HCT116 (cell line): ENCODE results near the gene SLC25A10. TPM values are rescaled to one million over a fixed set of nuclear protein-coding genes. Genes with fewer than 3 reads are reported as not detected.

Experiments used
- ATAC-seq: fragments of 200-7000 bp; cut with Tn5 transposase; 2 replicates; pipeline ENCODE4 v1.9.1; 2020; ENCODE audit warnings: mild to moderate bottlenecking, moderate library complexity
- BruUV-seq: library from RNA; stranded (reverse); fragments of 400-500 nt; replicated peaks from 2 replicates; lab custom pipeline; 2021; lab: Mats Ljungman, UMichigan
- CTCF ChIA-PET: fragments of 300-600 bp; sonication (Branson Sonifier 250); formaldehyde crosslinking; loops from one replicate; lab custom pipeline; 2021; ENCODE audit warnings: antibody characterized with exemption; lab: Charles Lee
- POLR2A ChIA-PET: fragments of 300-600, 350-600 bp; sonication (Branson Sonifier 250); formaldehyde crosslinking; loops from one replicate; lab custom pipeline; 2021; ENCODE audit warnings: antibody characterized with exemption; lab: Charles Lee
- RAD21 ChIA-PET, 2 experiments: fragments of 300-600 bp; sonication (Branson Sonifier 250); formaldehyde crosslinking; loops; one replicate each; lab custom pipeline; 2023; ENCODE audit warnings: low total read pairs in 2 of 2; ENCODE audit not compliant: uncharacterized antibody in 2 of 2, unreplicated experiment in 2 of 2, low non-redundant PET in 1 of 2; lab: Charles Lee
- DNase-seq: peaks from one replicate; pipeline ENCODE4 v3.0.0-alpha.2; 2010; ENCODE audit warnings: low read depth, low spot score
- H2AFZ ChIP-seq: fragments of 200-600 bp; shearing (Covaris generic), sonication (generic); 2 replicates; pipeline ENCODE4 v1.6.1; 2017; ENCODE audit warnings: low read depth, mixed run types, mixed read lengths, antibody characterized with exemption, low read length; ENCODE audit not compliant: poor library complexity, severe bottlenecking
- H3K27ac ChIP-seq: 2 replicates; pipeline ENCODE4 v1.5.1; 2012; ENCODE audit warnings: low read depth, low read length
- H3K27me3 ChIP-seq: fragments of 200-600 bp; sonication (generic); 2 replicates; pipeline ENCODE4 v1.6.1; 2016; ENCODE audit warnings: mixed run types, low read length, mixed read lengths; ENCODE audit not compliant: insufficient read depth
- H3K36me3 ChIP-seq, 2 experiments: fragments of 200-500 bp in 1 of 2; fragments of 200-600 bp in 1 of 2; sonication (Bioruptor generic) in 1 of 2; sonication (generic) in 1 of 2; 2 replicates each; pipeline versions ENCODE4 v1.5.1 to v1.6.1; 2014 to 2016; ENCODE audit warnings: low read length in 2 of 2, inconsistent platforms in 1 of 2, mixed read lengths in 1 of 2, mixed run types in 1 of 2; ENCODE audit not compliant: insufficient read depth in 2 of 2, control insufficient read depth in 1 of 2
- H3K4me1 ChIP-seq, 2 experiments: fragments of 200-600 bp in 1 of 2; sonication (generic) in 1 of 2; 2 replicates each; pipeline versions ENCODE4 v1.5.1 to v1.6.1; 2012 to 2017; ENCODE audit warnings: low read length in 2 of 2, inconsistent platforms in 1 of 2, mild to moderate bottlenecking in 1 of 2, mixed read lengths in 1 of 2, mixed run types in 1 of 2, moderate library complexity in 1 of 2; ENCODE audit not compliant: insufficient read depth in 2 of 2, control insufficient read depth in 1 of 2
- H3K4me2 ChIP-seq: fragments of 200-600 bp; sonication (generic); 2 replicates; pipeline ENCODE4 v1.6.1; 2017; ENCODE audit warnings: mixed run types, low read length, mixed read lengths
- H3K4me3 ChIP-seq, 2 experiments: fragments of 200-600 bp in 1 of 2; sonication (generic) in 1 of 2; replicated peaks in 1 of 2; 2 replicates each; pipeline ENCODE4 v1.5.1; 2011 to 2016; ENCODE audit warnings: low read length in 2 of 2, control low read depth in 1 of 2, low read depth in 1 of 2, mild to moderate bottlenecking in 1 of 2, mixed read lengths in 1 of 2, mixed run types in 1 of 2
- H3K79me2 ChIP-seq: fragments of 200-600 bp; sonication (generic); 2 replicates; pipeline ENCODE4 v1.6.1; 2017; ENCODE audit warnings: mild to moderate bottlenecking, mixed run types, low read length, moderate library complexity, mixed read lengths; ENCODE audit not compliant: insufficient read depth
- H3K9ac ChIP-seq: fragments of 200-600 bp; sonication (generic); 2 replicates; pipeline ENCODE4 v1.6.1; 2016; ENCODE audit warnings: low read length, mixed read lengths
- H3K9me2 ChIP-seq: fragments of 200-600 bp; sonication (generic), shearing (Covaris generic); 2 replicates; pipeline ENCODE4 v1.6.1; 2017; ENCODE audit warnings: mixed run types, mild to moderate bottlenecking, moderate library complexity; ENCODE audit not compliant: insufficient read depth
- H3K9me3 ChIP-seq, 2 experiments: fragments of 200-500 bp in 1 of 2; fragments of 200-600 bp in 1 of 2; sonication (Bioruptor generic) in 1 of 2; sonication (generic) in 1 of 2; 2 replicates each; pipeline ENCODE4 v1.6.1; 2014 to 2017; ENCODE audit warnings: low read length in 2 of 2, mixed read lengths in 2 of 2, inconsistent platforms in 1 of 2, low read depth in 1 of 2, mild to moderate bottlenecking in 1 of 2, mixed run types in 1 of 2, moderate library complexity in 1 of 2; ENCODE audit not compliant: control insufficient read depth in 1 of 2, insufficient read depth in 1 of 2
- H4K20me1 ChIP-seq: fragments of 200-600 bp; sonication (generic), shearing (Covaris generic); 2 replicates; pipeline ENCODE4 v1.6.1; 2017; ENCODE audit warnings: mixed run types, mild to moderate bottlenecking, moderate library complexity; ENCODE audit not compliant: insufficient read depth
- EGR1 ChIP-seq: IDR thresholded peaks from 2 replicates; pipeline ENCODE4 v1.6.1; 2012; ENCODE audit warnings: low read depth
- EZH2phosphoT487 ChIP-seq: fragments of 200-600 bp; IDR thresholded peaks from 2 replicates; pipeline ENCODE4 v1.6.1; 2018; ENCODE audit warnings: antibody characterized with exemption, borderline replicate concordance
- FOSL1 ChIP-seq: IDR thresholded peaks from 2 replicates; pipeline ENCODE4 v1.6.1; 2012; ENCODE audit warnings: low read depth
- TCF7L2 ChIP-seq: IDR thresholded peaks from 2 replicates; pipeline ENCODE4 v1.7.0; 2011; ENCODE audit warnings: borderline replicate concordance, inconsistent platforms; ENCODE audit not compliant: insufficient read depth, insufficient read length; ENCODE audit errors: extremely low read depth
- ZFX ChIP-seq: fragments of 450-650 bp; IDR thresholded peaks from 2 replicates; pipeline ENCODE4 v1.6.1; 2017
- intact Hi-C: fragments of 100-400 bp; cut with micrococcal nuclease; formaldehyde crosslinking; loops from 2 replicates; pipeline ENCODE4 v1.10.0; 2022
- total RNA-seq: library from RNA; stranded (reverse); gene quantifications from one replicate; pipeline ENCODE4 v1.2.1, GENCODE V29; 2021; ENCODE audit not compliant: unreplicated experiment
- TF ChIP-seq, protein P1 (sequence below): IDR thresholded peaks from 2 replicates; pipeline ENCODE4 v1.6.1; 2012
- TF ChIP-seq, protein P2 (sequence below): IDR thresholded peaks from 2 replicates; pipeline ENCODE4 v1.6.1; 2011; ENCODE audit warnings: mild to moderate bottlenecking, low read length, moderate library complexity; ENCODE audit not compliant: insufficient replicate concordance; ENCODE audit errors: extremely low read depth

SLC25A10 gene
- total RNA-seq, 1 experiment from 2014 or later: 70.8 TPM

DNA sequence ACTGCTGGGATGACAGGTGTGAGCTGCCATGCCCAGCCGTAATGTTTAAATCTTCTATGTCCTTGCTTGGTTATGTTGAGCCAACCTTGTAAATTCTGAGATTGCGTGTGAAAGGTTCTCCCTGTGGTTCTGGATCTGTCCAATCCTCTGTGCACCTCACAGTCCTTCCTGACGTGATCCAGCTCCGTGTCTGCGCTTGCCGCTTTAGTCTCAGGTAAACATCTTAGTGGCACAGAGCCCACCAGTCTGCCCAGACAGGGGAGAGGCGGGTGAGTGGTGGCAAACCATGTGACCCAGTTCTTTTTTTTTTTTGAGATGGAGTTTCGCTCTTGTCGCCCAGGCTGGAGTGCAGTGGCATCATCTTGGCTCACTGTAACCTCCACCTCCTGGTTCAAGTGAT is 13.9 kb downstream of the SLC25A10 start:
- no peaks in the 10 kb centered on the region for H4K20me1 ChIP-seq
- ATAC-seq (no peak), DNase-seq (no peak)
- ChIA-PET RAD21 (no interaction called here), POLR2A (no interaction called here), CTCF (interaction anchor here (1.3 kb wide), 1 partner anchor 12 kb away, joined by 3 read pairs; no protein-coding TSS in a partner anchor)
- TF ChIP-seq FOSL1: no peak
- TF ChIP-seq EGR1: no peak
- TF ChIP-seq, protein P1, sequence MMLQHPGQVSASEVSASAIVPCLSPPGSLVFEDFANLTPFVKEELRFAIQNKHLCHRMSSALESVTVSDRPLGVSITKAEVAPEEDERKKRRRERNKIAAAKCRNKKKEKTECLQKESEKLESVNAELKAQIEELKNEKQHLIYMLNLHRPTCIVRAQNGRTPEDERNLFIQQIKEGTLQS: no peak
- TF ChIP-seq, protein P2, sequence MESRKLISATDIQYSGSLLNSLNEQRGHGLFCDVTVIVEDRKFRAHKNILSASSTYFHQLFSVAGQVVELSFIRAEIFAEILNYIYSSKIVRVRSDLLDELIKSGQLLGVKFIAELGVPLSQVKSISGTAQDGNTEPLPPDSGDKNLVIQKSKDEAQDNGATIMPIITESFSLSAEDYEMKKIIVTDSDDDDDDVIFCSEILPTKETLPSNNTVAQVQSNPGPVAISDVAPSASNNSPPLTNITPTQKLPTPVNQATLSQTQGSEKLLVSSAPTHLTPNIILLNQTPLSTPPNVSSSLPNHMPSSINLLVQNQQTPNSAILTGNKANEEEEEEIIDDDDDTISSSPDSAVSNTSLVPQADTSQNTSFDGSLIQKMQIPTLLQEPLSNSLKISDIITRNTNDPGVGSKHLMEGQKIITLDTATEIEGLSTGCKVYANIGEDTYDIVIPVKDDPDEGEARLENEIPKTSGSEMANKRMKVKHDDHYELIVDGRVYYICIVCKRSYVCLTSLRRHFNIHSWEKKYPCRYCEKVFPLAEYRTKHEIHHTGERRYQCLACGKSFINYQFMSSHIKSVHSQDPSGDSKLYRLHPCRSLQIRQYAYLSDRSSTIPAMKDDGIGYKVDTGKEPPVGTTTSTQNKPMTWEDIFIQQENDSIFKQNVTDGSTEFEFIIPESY: no peak
- TF ChIP-seq EZH2phosphoT487: no peak
- no peak for TF ChIP-seq ZFX
- TF ChIP-seq TCF7L2: no peak
- no peaks in the 10 kb centered on the region for H3K9me2 ChIP-seq
- no peak overlapping the region for H3K4me3 ChIP-seq
- H3K4me2 ChIP-seq: no peak overlapping the region
- H3K79me2 ChIP-seq: no peaks in the 10 kb centered on the region
- no peaks in the 10 kb centered on the region for H3K36me3 ChIP-seq
- BruUV-seq: no TSS peak
- peaks cover 50% of the 10 kb centered on the region in 2 experiments for H3K4me1 ChIP-seq
- H3K9me3 ChIP-seq: no peaks in the 10 kb centered on the region
- intact Hi-C loops: no loop called here
- no peaks in the 10 kb centered on the region for H3K27me3 ChIP-seq
- H2AFZ ChIP-seq: no peak overlapping the region
- H3K9ac ChIP-seq: no peak overlapping the region
- H3K27ac ChIP-seq: no peak overlapping the region
